Tibial nerve (tissue), 4 donors: ENCODE measurements around the gene RAD51AP1. TPM values are rescaled to one million over a fixed set of nuclear protein-coding genes. Genes with fewer than 3 reads are reported as not detected.

Experiments
- DNase-seq, 2 donors: peaks; one replicate each; pipeline ENCODE4 v3.0.0-alpha.2; 2019; ENCODE audit warnings: low spot score in 2 of 2
- H3K27ac ChIP-seq, 4 donors: fragments of 200-600 bp; sonication (generic) in 3 of 4; one replicate each; pipeline ENCODE4 v1.5.1; 2017 to 2019; ENCODE audit warnings: mild to moderate bottlenecking in 1 of 4
- H3K27me3 ChIP-seq, 2 donors: fragments of 200-600 bp; sonication (generic) in 1 of 2; one replicate each; pipeline versions ENCODE4 v1.5.1 to v1.6.0; 2017 to 2019
- H3K36me3 ChIP-seq, 3 donors: fragments of 200-600 bp; sonication (generic); one replicate each; pipeline ENCODE4 v1.5.1; 2018 to 2019
- H3K4me1 ChIP-seq, 4 donors: fragments of 200-600 bp; sonication (generic) in 3 of 4; one replicate each; pipeline ENCODE4 v1.5.1; 2017 to 2019
- H3K4me3 ChIP-seq, 4 donors: fragments of 200-600 bp; sonication (generic) in 3 of 4; one replicate each; pipeline ENCODE4 v1.5.1; 2017 to 2019; ENCODE audit warnings: mild to moderate bottlenecking in 1 of 4, moderate library complexity in 1 of 4
- H3K9me3 ChIP-seq, 4 donors: fragments of 200-600 bp; sonication (generic) in 3 of 4; one replicate each; pipeline ENCODE4 v1.5.1; 2017 to 2019
- CTCF ChIP-seq, 5 experiments: fragments of 200-600 bp in 3 of 5; fragments of 450-650 bp in 2 of 5; sonication (generic) in 3 of 5; IDR thresholded peaks; one replicate each; pipeline ENCODE4 v1.5.1; 2016 to 2019; ENCODE audit warnings: antibody characterized with exemption in 5 of 5, mild to moderate bottlenecking in 3 of 5, moderate library complexity in 2 of 5
- EP300 ChIP-seq, 2 donors: sonication (generic); formaldehyde crosslinking; IDR thresholded peaks; one replicate each; pipeline ENCODE4 v1.6.1; 2017; ENCODE audit warnings: antibody characterized with exemption in 2 of 2, mild to moderate bottlenecking in 1 of 2
- POLR2A ChIP-seq, 2 donors: fragments of 450-650 bp; IDR thresholded peaks; one replicate each; pipeline ENCODE4 v1.6.1; 2017; ENCODE audit warnings: antibody characterized with exemption in 2 of 2, mild to moderate bottlenecking in 2 of 2, moderate library complexity in 2 of 2
- WGBS, 2 donors: methylation state at CpG; one replicate each; pipeline ENCODE4 v1.1.5; 2018; 5-methylcytosine and 5-hydroxymethylcytosine counted together
- total RNA-seq, 4 donors: library from RNA; depleted of rRNA; stranded (reverse); fragments of >200 nt; gene quantifications; one replicate each; pipeline ENCODE4 v1.1.0, GENCODE V29; 2016

RAD51AP1 gene
- total RNA-seq, 4 donors from 2014 or later, result 0.44 to 4.8 (median 1.6) TPM

- no peak for TF ChIP-seq EP300 (IDR thresholded peaks at IDR 0.05)
- TF ChIP-seq CTCF (IDR thresholded peaks at IDR 0.05), result no peak
- no peak for TF ChIP-seq POLR2A (IDR thresholded peaks at IDR 0.05)
- H3K27me3 ChIP-seq, result no peaks in the 10 kb centered on the region
- H3K4me3 ChIP-seq, result no peak overlapping the region
- H3K4me1 ChIP-seq, result peaks cover 4 to 20% (median 12%) of the 10 kb centered on the region in 4 donors
- H3K9me3 ChIP-seq, result no peaks in the 10 kb centered on the region
- WGBS, 2 donors, result 38 to 43% methylated on average over 1 of the region's 1 CpG
- peaks cover 0 to 14% (median 0%) of the 10 kb centered on the region in 3 donors for H3K36me3 ChIP-seq
- H3K27ac ChIP-seq, result no peak overlapping the region
- no peak for DNase-seq
Observed at GRCh38 chr12:4603946-4604345, 65.3 kb downstream of the RAD51AP1 start.

GRCh38 chr12:4604684-4605193, 66.0 kb downstream of the RAD51AP1 start:
- Histone ChIP-seq H3K4me3 (peak overlapping the region; percentile 50 to 81 (median 66)), H3K27ac (peak overlapping the region in 3 of 4 donors; percentile 31 to 86 (median 71)), H3K4me1 (peaks cover 4 to 20% (median 12%) of the 10 kb centered on the region in 4 donors), H3K27me3 (no peaks in the 10 kb centered on the region), H3K36me3 (peaks cover 0 to 14% (median 0%) of the 10 kb centered on the region in 3 donors), H3K9me3 (no peaks in the 10 kb centered on the region)
- DNase-seq, result peak; percentile 42 to 83
- 1% methylated on average over 19 to 25 of the region's 25 CpGs for WGBS, 2 donors
- TF ChIP-seq CTCF (IDR thresholded peaks at IDR 0.05) (peak; percentile 84 to 99 (median 95)), EP300 (IDR thresholded peaks at IDR 0.05) (peak in 1 of 2 donors; percentile 57), POLR2A (IDR thresholded peaks at IDR 0.05) (no peak)

- peaks cover 4 to 20% (median 12%) of the 10 kb centered on the region in 4 donors for H3K4me1 ChIP-seq
- no peak overlapping the region for H3K4me3 ChIP-seq
- H3K27me3 ChIP-seq, result no peaks in the 10 kb centered on the region
- DNase-seq, result no peak
- H3K36me3 ChIP-seq, result peaks cover 0 to 34% (median 0%) of the 10 kb centered on the region in 3 donors
- no peak overlapping the region for H3K27ac ChIP-seq
- no peak for TF ChIP-seq EP300 (IDR thresholded peaks at IDR 0.05)
- no peak for TF ChIP-seq POLR2A (IDR thresholded peaks at IDR 0.05)
- TF ChIP-seq CTCF (IDR thresholded peaks at IDR 0.05), result no peak
- 56 to 79% methylated on average over 3 of the region's 3 CpGs for whole genome bisulfite sequencing, 2 donors
- H3K9me3 ChIP-seq, result no peaks in the 10 kb centered on the region
Observed at GRCh38 chr12:4607056-4607455, 68.4 kb downstream of the RAD51AP1 start.

GRCh38 chr12:4609071-4609470, 70.4 kb downstream of the RAD51AP1 start:
- H3K27ac ChIP-seq, result no peak overlapping the region
- WGBS, 2 donors, result 91 to 92% methylated on average over 9 of the region's 9 CpGs
- H3K4me3 ChIP-seq, result no peak overlapping the region
- H3K9me3 ChIP-seq, result no peaks in the 10 kb centered on the region
- TF ChIP-seq CTCF (IDR thresholded peaks at IDR 0.05) (no peak), EP300 (IDR thresholded peaks at IDR 0.05) (no peak), POLR2A (IDR thresholded peaks at IDR 0.05) (no peak)
- DNase-seq, result no peak
- peaks cover 0 to 54% (median 6%) of the 10 kb centered on the region in 3 donors for H3K36me3 ChIP-seq
- no peaks in the 10 kb centered on the region for H3K27me3 ChIP-seq
- H3K4me1 ChIP-seq, result peaks cover 4 to 20% (median 12%) of the 10 kb centered on the region in 4 donors

Other genes starting within 250 kb of the RAD51AP1 start
- gene TIGAR, start 217.7 kb upstream of the RAD51AP1 start, total RNA-seq, result 1 to 10 TPM; 1.8 to 4.4 (median 2.5) TPM
- not detected for gene FGF23, start 159.2 kb upstream of the RAD51AP1 start, total RNA-seq
- gene FGF6, start 93.1 kb upstream of the RAD51AP1 start, total RNA-seq, result not detected
- 10 to 100 TPM; 26.7 to 54.0 (median 40.9) TPM for gene DYRK4, start 23.3 kb downstream of the RAD51AP1 start, total RNA-seq
- gene AKAP3, start 110.2 kb downstream of the RAD51AP1 start, total RNA-seq, result 1 to 10 TPM in 1 of 4 donors, under 1 TPM in 3; 0.20 to 3.7 (median 0.46) TPM
- 10 to 100 TPM; 14.0 to 34.5 (median 29.4) TPM for gene NDUFA9, start 110.2 kb downstream of the RAD51AP1 start, total RNA-seq
- 1 to 10 TPM in 3 of 4 donors, under 1 TPM in 1; 0.44 to 3.1 (median 1.9) TPM for gene GALNT8, start 181.5 kb downstream of the RAD51AP1 start, total RNA-seq